ENCODE measurements around the gene SEC61G.

SEC61G gene

DNA sequence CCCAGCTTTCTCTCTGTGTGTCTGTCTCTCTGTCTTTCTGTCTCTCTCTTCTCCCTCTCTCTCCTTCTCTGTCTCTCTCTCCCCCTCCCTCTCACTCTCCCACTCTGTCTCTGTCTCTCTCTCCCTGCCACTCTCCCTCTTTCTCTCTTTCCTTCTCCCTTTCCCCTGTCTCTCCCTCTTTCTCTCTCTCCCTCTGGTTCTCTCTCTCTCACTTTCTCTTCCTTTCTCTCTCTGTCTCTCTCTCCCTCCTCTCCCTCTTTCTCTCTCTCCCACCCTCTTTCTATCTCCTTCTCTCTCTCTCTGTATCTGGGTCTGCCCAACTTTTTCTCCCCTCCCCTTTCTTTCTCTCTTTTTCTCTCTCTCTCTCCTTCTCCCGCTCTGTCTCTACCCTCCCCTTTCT lies 36.5 kb downstream of the SEC61G start:
- Histone ChIP-seq H3K79me2 (ENCODE audit: low read length) (no peaks in the 10 kb centered on the region), H3K4me1 (ENCODE audit: low read length) (no peaks in the 10 kb centered on the region), H3K9me3 (ENCODE audit: insufficient read depth, low read length) (no peaks in the 10 kb centered on the region), H3K36me3 (replicated peaks; ENCODE audit: low read depth, low read length) (no peaks in the 10 kb centered on the region), H3K9ac (ENCODE audit: low read length) (no peak overlapping the region), H2AFZ (ENCODE audit: low read depth, low read length) (no peak overlapping the region), H3K27me3 (ENCODE audit: low read depth, low read length) (no peaks in the 10 kb centered on the region), H3K4me3 (ENCODE audit: low read length) (no peak overlapping the region), H3K27ac (ENCODE audit: low read length) (no peak overlapping the region), H3K4me2 (ENCODE audit: low read length) (no peak overlapping the region), H4K20me1 (ENCODE audit: insufficient read depth, low read length) (no peaks in the 10 kb centered on the region)
- TF ChIP-seq, protein P1, sequence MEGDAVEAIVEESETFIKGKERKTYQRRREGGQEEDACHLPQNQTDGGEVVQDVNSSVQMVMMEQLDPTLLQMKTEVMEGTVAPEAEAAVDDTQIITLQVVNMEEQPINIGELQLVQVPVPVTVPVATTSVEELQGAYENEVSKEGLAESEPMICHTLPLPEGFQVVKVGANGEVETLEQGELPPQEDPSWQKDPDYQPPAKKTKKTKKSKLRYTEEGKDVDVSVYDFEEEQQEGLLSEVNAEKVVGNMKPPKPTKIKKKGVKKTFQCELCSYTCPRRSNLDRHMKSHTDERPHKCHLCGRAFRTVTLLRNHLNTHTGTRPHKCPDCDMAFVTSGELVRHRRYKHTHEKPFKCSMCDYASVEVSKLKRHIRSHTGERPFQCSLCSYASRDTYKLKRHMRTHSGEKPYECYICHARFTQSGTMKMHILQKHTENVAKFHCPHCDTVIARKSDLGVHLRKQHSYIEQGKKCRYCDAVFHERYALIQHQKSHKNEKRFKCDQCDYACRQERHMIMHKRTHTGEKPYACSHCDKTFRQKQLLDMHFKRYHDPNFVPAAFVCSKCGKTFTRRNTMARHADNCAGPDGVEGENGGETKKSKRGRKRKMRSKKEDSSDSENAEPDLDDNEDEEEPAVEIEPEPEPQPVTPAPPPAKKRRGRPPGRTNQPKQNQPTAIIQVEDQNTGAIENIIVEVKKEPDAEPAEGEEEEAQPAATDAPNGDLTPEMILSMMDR (IDR thresholded peaks at IDR 0.05; ENCODE audit: low read depth, low read length): no peak
- no peak for TF ChIP-seq EZH2phosphoT487 (IDR thresholded peaks at IDR 0.05; ENCODE audit: low read depth)

DNA sequence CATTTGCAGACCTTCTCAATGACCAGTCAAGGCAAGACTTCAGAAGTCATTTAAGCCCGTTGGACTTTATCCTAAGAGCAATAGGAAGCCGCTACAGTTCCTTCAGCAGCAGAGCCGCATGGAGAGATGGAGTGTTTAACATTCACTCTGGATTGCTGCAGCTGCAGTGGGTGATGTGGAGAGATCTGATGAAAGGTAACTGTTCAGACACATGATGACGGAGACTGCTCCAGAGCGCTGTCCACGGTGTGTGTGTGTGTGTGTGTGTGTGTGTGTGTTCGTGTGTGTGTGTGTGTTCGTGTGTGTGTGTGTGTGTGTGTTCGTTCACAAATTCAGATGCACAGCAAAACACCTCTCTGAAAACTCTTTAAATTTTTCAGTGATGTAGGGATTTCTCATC lies 37.0 kb downstream of the SEC61G start:
- Histone ChIP-seq H2AFZ (ENCODE audit: low read depth, low read length) (no peak overlapping the region), H3K4me2 (ENCODE audit: low read length) (no peak overlapping the region)

DNA sequence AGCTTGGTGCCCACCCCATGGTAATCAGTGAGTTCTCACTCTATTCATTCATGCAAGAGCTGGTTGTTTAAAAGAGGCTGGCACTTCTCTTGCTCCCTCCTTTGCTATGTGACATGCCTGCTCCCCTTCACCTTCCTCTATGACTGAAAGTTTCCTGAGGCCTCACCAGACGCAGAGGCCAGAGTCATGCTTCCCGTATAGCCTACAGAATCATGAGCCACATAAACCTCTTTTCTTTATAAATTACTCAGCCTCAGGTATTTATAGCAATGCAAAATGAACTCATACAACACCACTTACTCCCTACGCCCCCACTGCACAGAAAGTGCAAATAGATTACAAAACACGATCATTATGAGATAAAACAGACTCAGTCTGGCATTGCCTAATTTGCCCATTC lies 39.0 kb downstream of the SEC61G start:
- no peak overlapping the region for H3K4me2 ChIP-seq (ENCODE audit: low read length)
- H3K4me1 ChIP-seq (ENCODE audit: low read length): no peaks in the 10 kb centered on the region
- no peaks in the 10 kb centered on the region for H3K36me3 ChIP-seq (replicated peaks; ENCODE audit: low read depth, low read length)
- H3K9me3 ChIP-seq (ENCODE audit: insufficient read depth, low read length): no peaks in the 10 kb centered on the region; the same call in 1 of the 2 replicates
- H3K4me3 ChIP-seq (ENCODE audit: low read length): no peak overlapping the region
- no peak overlapping the region for H3K27ac ChIP-seq (ENCODE audit: low read length)
- H2AFZ ChIP-seq (ENCODE audit: low read depth, low read length): no peak overlapping the region
- no peak overlapping the region for H3K9ac ChIP-seq (ENCODE audit: low read length)
- H4K20me1 ChIP-seq (ENCODE audit: insufficient read depth, low read length): no peaks in the 10 kb centered on the region
- TF ChIP-seq, protein P1 (IDR thresholded peaks at IDR 0.05; ENCODE audit: low read depth, low read length): no peak
- TF ChIP-seq EZH2phosphoT487 (IDR thresholded peaks at IDR 0.05; ENCODE audit: low read depth): no peak
- no peaks in the 10 kb centered on the region for H3K27me3 ChIP-seq (ENCODE audit: low read depth, low read length)
- H3K79me2 ChIP-seq (ENCODE audit: low read length): no peaks in the 10 kb centered on the region

More for the DNA sequence above, 37.0 kb downstream of the SEC61G start:
- H3K27me3 ChIP-seq (ENCODE audit: low read depth, low read length): no peaks in the 10 kb centered on the region
- no peaks in the 10 kb centered on the region; the same call in 1 of the 2 replicates for H3K9me3 ChIP-seq (ENCODE audit: insufficient read depth, low read length)
- no peak overlapping the region for H3K27ac ChIP-seq (ENCODE audit: low read length)
- H3K9ac ChIP-seq (ENCODE audit: low read length): no peak overlapping the region
- no peaks in the 10 kb centered on the region for H3K36me3 ChIP-seq (replicated peaks; ENCODE audit: low read depth, low read length)
- no peaks in the 10 kb centered on the region for H4K20me1 ChIP-seq (ENCODE audit: insufficient read depth, low read length)
- no peak overlapping the region for H3K4me3 ChIP-seq (ENCODE audit: low read length)
- TF ChIP-seq, protein P1 (IDR thresholded peaks at IDR 0.05; ENCODE audit: low read depth, low read length): no peak
- TF ChIP-seq EZH2phosphoT487 (IDR thresholded peaks at IDR 0.05; ENCODE audit: low read depth): no peak
- H3K79me2 ChIP-seq (ENCODE audit: low read length): no peaks in the 10 kb centered on the region
- H3K4me1 ChIP-seq (ENCODE audit: low read length): no peaks in the 10 kb centered on the region

DNA sequence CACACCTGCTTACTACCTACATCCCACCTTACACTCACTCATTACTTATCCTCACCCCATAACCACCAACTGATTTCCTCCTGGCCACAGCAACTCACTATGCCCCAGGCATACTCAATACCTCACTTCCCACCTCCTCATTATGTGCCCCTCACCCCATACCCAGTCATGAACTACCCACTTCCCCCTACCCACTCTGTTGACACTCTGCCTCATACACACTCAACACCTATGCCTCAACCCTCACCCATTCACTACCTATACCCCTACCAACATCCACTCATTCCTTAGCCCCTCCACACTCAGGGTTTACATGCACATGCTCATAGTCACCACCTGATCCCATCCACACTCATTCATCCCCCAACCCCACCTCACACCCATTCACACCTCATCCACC lies 39.6 kb downstream of the SEC61G start:
- Histone ChIP-seq H3K36me3 (replicated peaks; ENCODE audit: low read depth, low read length) (no peaks in the 10 kb centered on the region), H3K9me3 (ENCODE audit: insufficient read depth, low read length) (no peaks in the 10 kb centered on the region; the same call in 1 of the 2 replicates), H3K9ac (ENCODE audit: low read length) (no peak overlapping the region), H3K4me3 (ENCODE audit: low read length) (no peak overlapping the region), H3K27me3 (ENCODE audit: low read depth, low read length) (no peaks in the 10 kb centered on the region), H3K79me2 (ENCODE audit: low read length) (no peaks in the 10 kb centered on the region), H3K4me1 (ENCODE audit: low read length) (no peaks in the 10 kb centered on the region), H3K4me2 (ENCODE audit: low read length) (no peak overlapping the region), H2AFZ (ENCODE audit: low read depth, low read length) (no peak overlapping the region), H4K20me1 (ENCODE audit: insufficient read depth, low read length) (no peaks in the 10 kb centered on the region), H3K27ac (ENCODE audit: low read length) (no peak overlapping the region)
- TF ChIP-seq EZH2phosphoT487 (IDR thresholded peaks at IDR 0.05; ENCODE audit: low read depth): no peak
- TF ChIP-seq, protein P1 (IDR thresholded peaks at IDR 0.05; ENCODE audit: low read depth, low read length): no peak

All from OCI-LY3 (cell line).